ENCODE results near the gene GATA2. TPM values are rescaled to one million over a fixed set of nuclear protein-coding genes. Genes with fewer than 3 reads are reported as not detected.
A peak's percentile ranks its signal among the peaks of the same experiment; 100 is the strongest.

GATA2 gene
- total RNA-seq, 6 experiments from 2014 or later, result 71.0 to 97.5 (median 79.6) TPM

GRCh38 chr3:128501431-128501830, 8.4 kb upstream of the GATA2 start:
- Mint-ChIP-seq H3K27me3 (ENCODE audit: insufficient read depth) (peaks cover 7% of the 10 kb centered on the region), H3K27ac (no peak overlapping the region), H3K4me3 (no peak overlapping the region; the same call in 1 of the 2 replicates), H3K4me1 (ENCODE audit: low read depth) (peaks cover 19% of the 10 kb centered on the region), H3K36me3 (ENCODE audit: low read depth) (peaks cover 25% of the 10 kb centered on the region), H3K9me3 (no peaks in the 10 kb centered on the region; the same call in 1 of the 2 replicates)
- no peak for TF ChIP-seq CTCF (IDR thresholded peaks at IDR 0.05)
- no peak for DNase-seq

GRCh38 chr3:128500556-128500955, 7.6 kb upstream of the GATA2 start:
- no peak for DNase-seq
- peaks cover 31% of the 10 kb centered on the region for H3K36me3 Mint-ChIP-seq (ENCODE audit: low read depth)
- peaks cover 26% of the 10 kb centered on the region for H3K4me1 Mint-ChIP-seq (ENCODE audit: low read depth)
- TF ChIP-seq CTCF (IDR thresholded peaks at IDR 0.05), result no peak
- H3K9me3 Mint-ChIP-seq, result no peaks in the 10 kb centered on the region; the same call in 1 of the 2 replicates
- no peak overlapping the region for H3K27ac Mint-ChIP-seq
- H3K27me3 Mint-ChIP-seq (ENCODE audit: insufficient read depth), result peaks cover 4% of the 10 kb centered on the region
- H3K4me3 Mint-ChIP-seq, result no peak overlapping the region

- Mint-ChIP-seq H3K4me1 (ENCODE audit: low read depth) (peaks cover 26% of the 10 kb centered on the region), H3K36me3 (ENCODE audit: low read depth) (peaks cover 31% of the 10 kb centered on the region), H3K9me3 (no peaks in the 10 kb centered on the region; the same call in 1 of the 2 replicates), H3K4me3 (no peak overlapping the region; the same call in 1 of the 2 replicates), H3K27ac (no peak overlapping the region; the same call in 1 of the 2 replicates), H3K27me3 (ENCODE audit: insufficient read depth) (peaks cover 4% of the 10 kb centered on the region)
- peak; percentile 44 for DNase-seq
- TF ChIP-seq CTCF (IDR thresholded peaks at IDR 0.05), result no peak
Measured at GRCh38 chr3:128499724-128500275, 6.8 kb upstream of the GATA2 start.

GRCh38 chr3:128498901-128499530, 6.0 kb upstream of the GATA2 start:
- H3K27ac Mint-ChIP-seq, result no peak overlapping the region
- H3K4me3 Mint-ChIP-seq, result peak overlapping the region; percentile 58; the same call in 1 of the 2 replicates

GRCh38 chr3:128498127-128498626, 5.2 kb upstream of the GATA2 start:
- Mint-ChIP-seq H3K9me3 (no peaks in the 10 kb centered on the region; the same call in 1 of the 2 replicates), H3K27me3 (ENCODE audit: insufficient read depth) (peaks cover 4% of the 10 kb centered on the region), H3K36me3 (ENCODE audit: low read depth) (peaks cover 31% of the 10 kb centered on the region), H3K27ac (peak overlapping the region; percentile 41), H3K4me3 (peak overlapping the region; percentile 58), H3K4me1 (ENCODE audit: low read depth) (peaks cover 39% of the 10 kb centered on the region)
- no peak for DNase-seq
- peak; percentile 32 for TF ChIP-seq CTCF (IDR thresholded peaks at IDR 0.05)

More at GRCh38 chr3:128498901-128499530, 6.0 kb upstream of the GATA2 start:
- no peak for DNase-seq
- Mint-ChIP-seq H3K9me3 (no peaks in the 10 kb centered on the region; the same call in 1 of the 2 replicates), H3K36me3 (ENCODE audit: low read depth) (peaks cover 31% of the 10 kb centered on the region), H3K4me1 (ENCODE audit: low read depth) (peaks cover 31% of the 10 kb centered on the region), H3K27me3 (ENCODE audit: insufficient read depth) (peaks cover 4% of the 10 kb centered on the region)
- no peak for TF ChIP-seq CTCF (IDR thresholded peaks at IDR 0.05)
